Mammary microvascular endothelial cell (primary cell): ENCODE measurements around the gene FAM186B. TPM values are rescaled to one million over a fixed set of nuclear protein-coding genes. Genes with fewer than 3 reads are reported as not detected.

Experiments used
- total RNA-seq: library from RNA; depleted of rRNA; stranded (reverse); fragments of >200 nt; gene quantifications from 2 replicates; pipeline ENCODE4 v1.2.3, GENCODE V29; 2015

FAM186B gene
- total RNA-seq: not detected in 2 replicates

GRCh38 chr12:49605539-49605938 lies at the start of gene FAM186B:
Gene FAM186B, minus strand, starts transcription at chr12:49605639. Its CDS starts 162 bp downstream, at chr12:49605477.

GRCh38 chr12:49623142-49623904 lies 17.9 kb upstream of the FAM186B start, which contains the start of gene PRPF40B:
Gene PRPF40B, plus strand, starts transcription at chr12:49623561. Its CDS starts 30 bp downstream, at chr12:49623591.

GRCh38 chr12:49567611-49568441 lies 37.6 kb downstream of the FAM186B start, which contains the start of gene MCRS1:
Gene MCRS1, minus strand, starts transcription at chr12:49568142. Its CDS starts 1,411 bp downstream, at chr12:49566731.

GRCh38 chr12:49538510-49539403 lies 66.7 kb downstream of the FAM186B start, which contains the start of gene KCNH3:
Gene KCNH3, plus strand, starts transcription at chr12:49539030. Its CDS starts 387 bp downstream, at chr12:49539417.

Other genes with a start within 250 kb of the FAM186B start
- 21.4 and 27.9 TPM in 2 replicates for gene SPATS2, start 238.2 kb downstream of the FAM186B start, total RNA-seq
- gene KCNH3, start 66.6 kb downstream of the FAM186B start, total RNA-seq: not detected in 2 replicates
- 65.6 and 72.5 TPM in 2 replicates for gene MCRS1, start 37.5 kb downstream of the FAM186B start, total RNA-seq
- gene PRPF40B, start 17.9 kb upstream of the FAM186B start, total RNA-seq: 2.4 and 4.3 TPM in 2 replicates
- 42.7 and 49.6 TPM in 2 replicates for gene FMNL3, start 101.8 kb upstream of the FAM186B start, total RNA-seq
- gene TMBIM6, start 135.9 kb upstream of the FAM186B start, total RNA-seq: 346 and 374 TPM in 2 replicates
- 13.3 and 15.6 TPM in 2 replicates for gene NCKAP5L, start 222.8 kb upstream of the FAM186B start, total RNA-seq
- gene BCDIN3D, start 237.5 kb upstream of the FAM186B start, total RNA-seq: 2.3 and 2.4 TPM in 2 replicates